HCT116 (cell line): ENCODE results near the gene OMP.

Source experiments
- CTCF ChIP-seq, 3 experiments: fragments of 200-600 bp in 1 of 3; sonication (generic) in 1 of 3; IDR thresholded peaks in 2 of 3; conservative IDR thresholded peaks in 1 of 3; 2 replicates each; pipeline ENCODE4 v1.5.1; 2012 to 2017; ENCODE audit warnings: low read depth in 2 of 3, low read length in 2 of 3, antibody characterized with exemption in 1 of 3, borderline replicate concordance in 1 of 3, control low read depth in 1 of 3, mild to moderate bottlenecking in 1 of 3, mixed read lengths in 1 of 3, mixed run types in 1 of 3, moderate library complexity in 1 of 3; ENCODE audit not compliant: insufficient read depth in 1 of 3
- ELF1 ChIP-seq: IDR thresholded peaks from 2 replicates; pipeline ENCODE4 v1.6.1; 2012; ENCODE audit warnings: low read depth, borderline replicate concordance
- JUND ChIP-seq: IDR thresholded peaks from 2 replicates; pipeline ENCODE4 v1.6.1; 2012
- POLR2A ChIP-seq: IDR thresholded peaks from 2 replicates; pipeline ENCODE4 v1.7.0; 2011; ENCODE audit warnings: borderline replicate concordance; ENCODE audit not compliant: insufficient read depth, insufficient read length; ENCODE audit errors: extremely low read depth
- POLR2AphosphoS5 ChIP-seq: IDR thresholded peaks from 2 replicates; pipeline ENCODE4 v1.6.1; 2011; ENCODE audit warnings: mild to moderate bottlenecking, low read depth, low read length, moderate library complexity
- SP1 ChIP-seq: IDR thresholded peaks from 2 replicates; pipeline ENCODE4 v1.6.1; 2012; ENCODE audit warnings: low read depth

GRCh38 chr11:77087723-77088225 is 14.9 kb upstream of the OMP start:
- no peak for TF ChIP-seq SP1
- TF ChIP-seq JUND = no peak
- TF ChIP-seq CTCF (IDR thresholded peaks at IDR 0.05 in 2 of 3, conservative IDR thresholded peaks at IDR 0.05 in 1 of 3; ENCODE audit: borderline replicate concordance in 1 of 3, insufficient read depth in 1 of 3, low read depth in 2 of 3, low read length in 2 of 3) = no peak
- no peak for TF ChIP-seq POLR2A
- no peak for TF ChIP-seq POLR2AphosphoS5
- no peak for TF ChIP-seq ELF1
